ENCODE results near the gene TSPAN11. TPM values are rescaled to one million over a fixed set of nuclear protein-coding genes. Genes with fewer than 3 reads are reported as not detected.

TSPAN11 gene
- total and polyA plus RNA-seq, 2 experiments from 2014 or later, result 0.51 to 1.9 TPM

DNA sequence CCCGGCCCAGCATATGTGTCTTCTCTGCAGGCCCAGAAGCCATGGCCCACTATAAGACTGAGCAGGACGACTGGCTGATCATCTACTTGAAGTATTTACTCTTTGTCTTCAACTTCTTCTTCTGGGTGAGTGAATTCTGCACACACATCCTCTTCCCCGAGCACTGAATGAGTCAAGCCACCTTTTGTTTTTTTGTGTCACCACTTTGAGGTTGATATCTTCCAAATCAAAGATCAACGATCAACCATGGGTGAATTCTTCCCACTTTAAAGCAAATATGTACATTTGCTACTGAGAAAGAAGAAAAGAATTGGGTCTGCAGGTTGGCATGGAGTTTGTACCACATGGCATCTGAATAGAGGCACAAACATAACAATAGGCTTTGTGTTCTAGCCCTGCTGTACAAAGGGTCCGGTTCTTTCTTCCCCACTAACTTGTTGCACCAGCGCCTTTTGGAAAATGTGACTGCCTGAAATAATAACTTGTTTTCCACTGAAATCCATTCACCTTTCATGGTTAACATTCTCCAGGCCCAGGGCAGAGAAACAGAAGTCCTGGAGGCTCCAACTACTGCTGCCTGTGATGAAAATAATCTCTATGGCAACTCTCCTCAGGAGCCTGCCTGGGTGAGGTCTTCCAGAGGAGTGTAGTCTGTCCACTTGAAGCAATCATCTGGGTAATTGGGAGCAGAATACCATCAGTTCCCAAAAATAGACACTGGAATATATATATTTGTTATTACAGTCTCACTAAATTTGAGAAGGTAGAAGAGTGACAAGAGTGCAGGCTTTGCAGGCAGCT is 27.6 kb downstream of the TSPAN11 start:
- no peak overlapping the region for H3K4me3 ChIP-seq
- no peak overlapping the region for H3K27ac ChIP-seq
- no peaks in the 10 kb centered on the region for H3K4me1 ChIP-seq (ENCODE audit: insufficient read depth)
- no peaks in the 10 kb centered on the region for H3K9me2 ChIP-seq (ENCODE audit: insufficient read depth)
- H3K4me2 ChIP-seq (ENCODE audit: unreplicated experiment), result no peak overlapping the region
- no peak overlapping the region for H3K9ac ChIP-seq
- TF ChIP-seq EZH2phosphoT487 (IDR thresholded peaks at IDR 0.05; ENCODE audit: insufficient read depth, low read depth) (no peak), EZH2 (IDR thresholded peaks at IDR 0.05; ENCODE audit: insufficient read depth, poor library complexity, severe bottlenecking) (no peak)
- no peaks in the 10 kb centered on the region for H4K20me1 ChIP-seq (ENCODE audit: insufficient read depth)
- DNase-seq, result no peak
- no peaks in the 10 kb centered on the region for H3K36me3 ChIP-seq (ENCODE audit: low read depth)
- 67 to 68% methylated on average over 6 of the region's 6 CpGs for WGBS, 2 experiments (ENCODE audit: low coverage in 1 of 2, low lambda C conversion rate in 2 of 2, missing lambda C conversion rate in 2 of 2)
- in situ Hi-C loops (cut with MboI), result no loop called here
- H3K9me3 ChIP-seq (ENCODE audit: low read depth), result no peaks in the 10 kb centered on the region
- no peaks in the 10 kb centered on the region for H3K79me2 ChIP-seq (ENCODE audit: insufficient read depth)
- no peak overlapping the region for H2AFZ ChIP-seq
- no peaks in the 10 kb centered on the region for H3K27me3 ChIP-seq (replicated peaks; ENCODE audit: insufficient read depth)
- no peaks in the 10 kb centered on the region for H3F3A ChIP-seq (ENCODE audit: insufficient read depth)

DNA sequence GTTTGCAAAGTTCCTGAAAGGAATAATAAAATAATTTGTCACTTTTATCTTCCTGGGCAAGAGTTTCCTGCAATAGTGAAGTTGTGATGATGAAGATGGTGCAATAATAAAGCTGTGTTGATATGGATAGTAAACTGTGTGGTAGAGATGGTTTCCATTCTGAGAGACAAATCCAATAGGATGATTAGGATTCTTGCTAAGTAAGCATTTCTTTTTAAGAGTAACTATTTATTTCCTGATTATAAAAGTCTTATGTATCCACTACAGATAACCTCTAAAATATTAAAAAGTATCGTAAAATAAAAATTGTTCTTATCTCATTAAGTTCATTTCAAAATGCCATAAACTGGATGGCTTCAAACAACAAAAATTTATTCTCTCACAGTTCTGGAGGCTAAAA is 28.7 kb downstream of the TSPAN11 start:
- 77 to 91% methylated on average over 1 of the region's 1 CpG for WGBS, 2 experiments (ENCODE audit: low coverage in 1 of 2, low lambda C conversion rate in 2 of 2, missing lambda C conversion rate in 2 of 2)

DNA sequence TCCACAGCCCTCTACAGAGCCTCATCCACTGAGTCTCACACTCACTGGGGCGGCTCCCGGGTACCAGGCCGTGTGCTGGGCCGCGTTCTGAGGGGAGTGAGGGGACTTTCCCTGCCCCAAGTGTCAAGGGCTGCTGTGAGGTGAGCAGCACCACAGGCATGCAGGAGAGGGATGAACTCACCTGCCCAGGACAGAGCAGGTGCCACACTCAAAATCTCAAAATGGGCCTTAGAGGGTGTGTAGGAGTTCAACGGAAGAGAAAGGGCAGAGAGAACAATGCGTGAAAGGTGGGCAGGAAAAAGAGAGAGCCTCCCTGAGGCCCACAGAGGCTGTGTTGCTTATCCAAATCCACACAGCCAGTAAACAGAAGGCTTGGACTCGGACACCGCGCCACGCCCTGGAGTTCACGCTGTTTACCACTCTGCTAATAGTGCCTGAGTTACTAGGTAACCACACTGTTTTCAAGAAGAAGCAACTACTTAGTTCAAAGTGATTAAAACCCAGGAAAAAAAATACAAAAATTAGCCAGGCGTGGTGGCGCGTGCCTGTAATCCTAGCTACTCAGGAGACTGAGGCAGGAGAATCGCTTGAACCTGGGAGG is 32.7 kb downstream of the TSPAN11 start:
- Histone ChIP-seq H3K27me3 (replicated peaks; ENCODE audit: insufficient read depth) (no peaks in the 10 kb centered on the region; the same call in 1 of the 2 replicates), H3K9ac (no peak overlapping the region), H3K4me2 (ENCODE audit: unreplicated experiment) (no peak overlapping the region), H2AFZ (no peak overlapping the region), H3K36me3 (ENCODE audit: low read depth) (no peaks in the 10 kb centered on the region), H3K9me3 (ENCODE audit: low read depth) (no peaks in the 10 kb centered on the region), H3F3A (ENCODE audit: insufficient read depth) (no peaks in the 10 kb centered on the region), H3K9me2 (ENCODE audit: insufficient read depth) (no peaks in the 10 kb centered on the region), H4K20me1 (ENCODE audit: insufficient read depth) (no peaks in the 10 kb centered on the region), H3K27ac (no peak overlapping the region), H3K79me2 (ENCODE audit: insufficient read depth) (no peaks in the 10 kb centered on the region), H3K4me3 (no peak overlapping the region), H3K4me1 (ENCODE audit: insufficient read depth) (no peaks in the 10 kb centered on the region)
- 39 to 52% methylated on average over 16 of the region's 16 CpGs for WGBS, 2 experiments (ENCODE audit: low coverage in 1 of 2, low lambda C conversion rate in 2 of 2, missing lambda C conversion rate in 2 of 2)
- TF ChIP-seq EZH2 (IDR thresholded peaks at IDR 0.05; ENCODE audit: insufficient read depth, poor library complexity, severe bottlenecking), result no peak
- no peak for TF ChIP-seq EZH2phosphoT487 (IDR thresholded peaks at IDR 0.05; ENCODE audit: insufficient read depth, low read depth)
- in situ Hi-C loops (cut with MboI), result no loop called here
- DNase-seq, result no peak

More for the DNA sequence above, 28.7 kb downstream of the TSPAN11 start:
- Histone ChIP-seq H3K27me3 (replicated peaks; ENCODE audit: insufficient read depth) (no peaks in the 10 kb centered on the region), H3K79me2 (ENCODE audit: insufficient read depth) (no peaks in the 10 kb centered on the region), H3K4me2 (ENCODE audit: unreplicated experiment) (no peak overlapping the region), H3K27ac (no peak overlapping the region), H3K9ac (no peak overlapping the region), H3K9me3 (ENCODE audit: low read depth) (no peaks in the 10 kb centered on the region), H3K4me3 (no peak overlapping the region), H3K9me2 (ENCODE audit: insufficient read depth) (no peaks in the 10 kb centered on the region), H3F3A (ENCODE audit: insufficient read depth) (no peaks in the 10 kb centered on the region), H3K36me3 (ENCODE audit: low read depth) (no peaks in the 10 kb centered on the region), H3K4me1 (ENCODE audit: insufficient read depth) (no peaks in the 10 kb centered on the region), H4K20me1 (ENCODE audit: insufficient read depth) (no peaks in the 10 kb centered on the region), H2AFZ (no peak overlapping the region)
- TF ChIP-seq EZH2phosphoT487 (IDR thresholded peaks at IDR 0.05; ENCODE audit: insufficient read depth, low read depth) (no peak), EZH2 (IDR thresholded peaks at IDR 0.05; ENCODE audit: insufficient read depth, poor library complexity, severe bottlenecking) (no peak)
- DNase-seq, result no peak
- in situ Hi-C loops (cut with MboI), result no loop called here

DNA sequence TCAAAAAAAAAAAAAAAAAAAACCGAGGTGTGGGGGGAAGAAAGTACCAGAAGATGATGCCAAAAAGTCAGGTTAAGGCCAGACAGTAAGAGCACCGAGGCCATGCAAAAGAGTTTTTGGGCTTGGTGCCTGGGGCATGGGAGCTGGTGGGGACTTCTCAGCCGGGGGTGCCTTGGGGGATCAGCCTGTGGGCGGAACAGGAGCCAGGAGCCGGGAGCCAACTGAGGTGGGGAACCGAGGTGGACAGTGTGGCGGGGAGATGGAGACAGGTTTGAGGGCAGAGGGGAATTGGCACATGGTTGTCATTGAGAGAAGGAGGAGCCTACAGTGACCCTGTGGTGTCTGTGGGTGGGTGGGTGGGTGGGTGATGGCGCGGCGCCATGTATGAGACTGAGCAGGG is 33.2 kb downstream of the TSPAN11 start:
- TF ChIP-seq EZH2phosphoT487 (IDR thresholded peaks at IDR 0.05; ENCODE audit: insufficient read depth, low read depth) (no peak), EZH2 (IDR thresholded peaks at IDR 0.05; ENCODE audit: insufficient read depth, poor library complexity, severe bottlenecking) (no peak)
- no peaks in the 10 kb centered on the region for H3K9me3 ChIP-seq (ENCODE audit: low read depth)
- H3K9ac ChIP-seq, result no peak overlapping the region
- H3K27me3 ChIP-seq (replicated peaks; ENCODE audit: insufficient read depth), result no peaks in the 10 kb centered on the region; the same call in 1 of the 2 replicates
- no peak overlapping the region for H3K4me3 ChIP-seq
- no peak overlapping the region for H3K27ac ChIP-seq
- no peaks in the 10 kb centered on the region for H4K20me1 ChIP-seq (ENCODE audit: insufficient read depth)
- no peak for DNase-seq
- H3K36me3 ChIP-seq (ENCODE audit: low read depth), result no peaks in the 10 kb centered on the region
- no peak overlapping the region for H2AFZ ChIP-seq
- H3K4me1 ChIP-seq (ENCODE audit: insufficient read depth), result no peaks in the 10 kb centered on the region
- WGBS, 2 experiments (ENCODE audit: low coverage in 1 of 2, low lambda C conversion rate in 2 of 2, missing lambda C conversion rate in 2 of 2), result 68 to 85% methylated on average over 4 to 10 of the region's 10 CpGs
- H3K4me2 ChIP-seq (ENCODE audit: unreplicated experiment), result no peak overlapping the region
- in situ Hi-C loops (cut with MboI), result no loop called here
- H3K79me2 ChIP-seq (ENCODE audit: insufficient read depth), result no peaks in the 10 kb centered on the region
- no peaks in the 10 kb centered on the region for H3K9me2 ChIP-seq (ENCODE audit: insufficient read depth)
- no peaks in the 10 kb centered on the region for H3F3A ChIP-seq (ENCODE audit: insufficient read depth)
